Stimulated activated CD8-positive, alpha-beta memory T cell treated with anti-CD3 and anti-CD28 coated beads, Interleukin-7, amount 100 ng/mL, for 48 hours (primary cell): ENCODE measurements around the gene ETS1.

Experiments
- DNase-seq, 2 donors: peaks; one replicate each; pipeline ENCODE4 v3.0.0-alpha.2; 2020; ENCODE audit warnings: low read depth in 1 of 2; ENCODE audit errors: extremely low read depth in 1 of 2

Gene ETS1

GRCh38 chr11:128595221-128595620 is 7.9 kb upstream of the ETS1 start:
- DNase-seq = no peak

GRCh38 chr11:128594226-128594625 is 6.9 kb upstream of the ETS1 start:
- no peak for DNase-seq

GRCh38 chr11:128593281-128593680 is 5.9 kb upstream of the ETS1 start:
- DNase-seq = no peak

GRCh38 chr11:128592454-128592853 is 5.1 kb upstream of the ETS1 start:
- no peak for DNase-seq

GRCh38 chr11:128590587-128590986 is 3.2 kb upstream of the ETS1 start:
- no peak for DNase-seq

DNA sequence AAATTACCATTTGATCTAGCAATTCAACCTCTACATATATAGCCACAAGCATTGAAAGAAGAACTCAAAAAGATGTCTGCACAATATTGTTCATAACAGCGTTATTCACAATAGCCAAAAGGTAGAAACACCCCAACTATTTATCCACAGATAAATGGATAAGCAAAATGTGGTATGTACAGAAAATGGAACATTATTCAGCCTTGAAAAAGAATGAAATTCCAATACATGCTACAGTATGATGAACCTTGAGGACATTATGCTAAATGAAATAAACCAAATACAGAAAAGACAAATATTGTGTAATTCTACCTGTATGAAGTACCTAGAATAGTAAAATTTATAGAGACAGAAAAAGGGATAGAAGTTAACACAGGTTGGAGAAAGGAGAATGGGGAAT is 2.6 kb upstream of the ETS1 start:
- DNase-seq = no peak

DNA sequence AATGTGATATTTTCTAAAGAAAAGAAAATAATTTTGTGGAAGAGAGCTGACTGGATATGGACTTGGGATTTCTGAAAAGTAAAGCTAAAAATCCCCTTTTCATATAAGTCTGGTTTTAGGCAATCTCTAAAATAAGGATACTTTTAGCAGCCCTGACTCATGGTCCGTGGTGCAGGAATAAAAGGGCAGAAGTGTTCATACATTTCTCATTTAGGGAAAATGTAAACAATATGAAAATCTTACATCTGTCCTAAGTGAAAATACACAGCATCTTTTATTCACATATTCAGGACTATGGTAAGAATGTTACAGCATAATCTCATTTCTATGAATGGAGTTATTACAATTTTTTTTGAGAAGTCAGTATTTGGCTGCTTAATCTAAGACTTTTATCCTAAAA is 735 bp upstream of the ETS1 start:
- DNase-seq = no peak

- DNase-seq = no peak
These were observed 669 bp downstream of the ETS1 start for GRCh38 chr11:128586689-128587088.

- no peak for DNase-seq
These were observed 1.7 kb downstream of the ETS1 start for GRCh38 chr11:128585498-128586238.

- DNase-seq = no peak
These were observed 3.1 kb downstream of the ETS1 start for GRCh38 chr11:128584253-128584652.

DNA sequence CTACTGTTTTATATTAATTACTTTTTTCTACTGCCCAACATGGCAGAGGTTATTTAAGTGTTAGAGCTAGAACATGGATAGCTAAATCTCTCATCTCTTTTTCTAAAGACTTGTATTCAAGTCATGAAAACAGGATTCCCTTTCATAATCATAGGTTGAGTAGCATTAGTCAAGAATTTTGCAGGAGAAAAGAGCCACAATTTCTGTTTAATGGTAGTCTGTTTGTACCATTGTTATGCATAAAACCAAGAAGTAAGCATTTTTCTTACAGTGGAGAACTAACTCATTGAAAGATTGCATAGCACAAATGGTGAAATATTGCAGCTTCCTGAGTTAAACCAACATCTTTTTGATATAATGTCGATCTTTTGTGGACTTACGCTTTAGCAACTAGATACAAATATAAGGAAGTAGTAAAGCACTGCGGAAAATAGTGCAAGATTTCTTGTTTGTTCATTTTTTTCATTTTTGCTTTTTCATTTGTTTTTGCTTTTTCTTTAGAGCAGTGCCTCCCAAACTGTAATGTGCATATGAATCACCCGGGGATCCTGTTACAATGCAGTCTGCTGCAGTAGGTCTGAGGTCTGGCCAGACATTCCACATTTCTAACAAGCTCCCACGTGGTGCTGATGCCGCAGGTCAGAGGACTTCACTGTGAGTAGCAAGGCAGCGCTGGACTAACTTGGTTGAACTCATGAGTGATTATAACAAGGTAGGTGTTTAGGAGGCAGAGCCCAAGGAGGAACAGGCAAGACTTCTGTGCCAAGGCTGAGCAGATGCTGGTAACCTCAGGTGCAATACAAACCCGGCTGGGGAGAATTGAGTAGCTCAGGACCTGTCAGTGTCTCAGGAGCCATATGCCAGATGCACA is 4.6 kb downstream of the ETS1 start:
- no peak for DNase-seq

DNA sequence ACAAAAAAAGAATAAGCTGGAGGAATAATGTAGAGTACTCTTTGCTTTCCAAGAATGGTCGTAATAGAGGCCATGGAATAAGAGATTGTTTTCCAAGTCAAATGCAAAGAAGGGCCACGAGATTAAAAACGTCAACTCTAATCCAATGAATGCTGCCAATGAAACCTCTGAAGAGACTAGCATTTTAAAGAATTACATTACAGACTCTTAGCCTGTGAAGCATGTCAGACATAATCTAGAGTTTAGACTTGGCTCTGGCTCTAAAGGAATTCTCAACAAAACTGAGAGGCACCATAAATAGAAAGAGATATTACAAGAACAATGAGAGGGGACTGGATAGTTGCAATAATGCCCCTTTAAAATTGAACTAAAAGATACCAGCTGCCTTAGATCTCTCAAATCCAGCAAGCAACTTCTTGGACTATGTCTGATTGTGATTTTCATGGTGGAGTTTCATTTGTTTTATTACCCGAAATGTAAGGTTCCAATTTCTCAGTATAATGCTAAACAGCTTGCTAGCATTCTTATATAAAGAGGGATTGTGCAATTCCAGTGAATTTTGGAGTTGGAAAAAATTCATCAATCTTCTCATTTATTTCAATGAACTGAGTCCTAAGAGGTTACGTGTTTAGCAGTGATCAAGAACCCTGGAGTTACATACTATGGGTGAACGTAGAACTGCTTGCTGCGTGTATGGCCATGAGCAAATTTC is 5.6 kb downstream of the ETS1 start:
- no peak for DNase-seq

GRCh38 chr11:128580612-128581011 is 6.7 kb downstream of the ETS1 start:
- DNase-seq = no peak

- no peak for DNase-seq
These were observed 7.4 kb downstream of the ETS1 start for GRCh38 chr11:128579798-128580504.

DNA sequence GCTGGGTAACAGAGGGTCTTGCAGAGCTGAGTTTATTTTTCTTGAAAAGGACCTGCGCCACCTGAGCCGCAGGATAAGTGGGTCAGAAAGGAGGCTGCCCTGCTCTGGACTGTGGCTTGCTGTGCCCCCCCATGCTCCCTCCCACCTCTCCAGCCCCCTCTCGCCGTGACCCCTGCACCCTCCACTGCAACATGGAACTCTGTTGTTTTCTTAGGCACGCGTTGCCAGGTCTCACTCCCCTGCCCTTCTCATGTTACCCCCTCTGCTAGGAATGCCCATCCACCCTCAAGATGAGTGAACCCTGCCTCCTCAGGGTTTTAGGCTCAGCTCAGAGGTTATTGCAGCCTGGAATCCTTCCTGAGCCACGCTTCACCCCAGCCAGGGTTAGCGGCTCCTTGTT is 10.8 kb downstream of the ETS1 start:
- DNase-seq = no peak

DNA sequence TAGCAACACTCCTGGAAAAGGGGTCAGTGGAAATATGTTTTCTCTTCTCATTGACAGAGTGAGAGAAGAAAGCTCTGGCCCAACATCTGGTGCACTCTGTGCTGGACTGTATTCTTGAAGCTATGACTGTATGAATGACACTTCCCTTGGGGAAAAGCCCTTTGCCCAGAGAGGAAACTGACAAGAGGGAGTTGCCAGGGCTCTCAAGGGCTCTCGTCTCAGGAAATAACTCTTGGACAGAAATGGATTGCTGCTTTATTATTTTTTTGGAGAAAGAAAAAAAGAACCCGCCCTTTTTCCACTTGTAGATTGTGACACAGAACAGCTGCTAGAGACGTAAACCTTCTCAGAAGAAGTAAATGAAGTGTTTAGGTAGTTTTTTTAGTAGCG is 11.4 kb downstream of the ETS1 start:
- no peak for DNase-seq

- DNase-seq = no peak
These were observed 12.0 kb downstream of the ETS1 start for GRCh38 chr11:128575174-128575960.

DNA sequence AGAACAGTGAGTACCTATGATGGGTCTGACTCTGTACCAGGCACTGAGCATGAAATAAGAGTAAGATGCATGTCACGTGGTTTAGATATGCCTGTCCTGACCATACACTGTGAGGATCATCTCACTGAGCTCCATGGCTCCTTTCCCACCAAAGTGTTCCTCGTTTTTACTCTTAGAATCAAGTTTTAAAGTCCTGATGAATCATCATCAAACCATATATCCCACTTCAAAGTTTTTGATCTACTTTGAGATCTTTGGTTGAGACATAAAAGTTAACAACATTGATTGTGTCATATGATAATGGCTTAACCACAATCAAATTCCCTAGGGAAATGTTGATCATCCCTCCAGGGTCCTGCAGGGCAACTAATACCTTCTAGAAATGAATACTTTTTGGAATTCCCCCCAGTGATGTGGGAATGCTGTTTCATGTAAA is 12.8 kb downstream of the ETS1 start:
- DNase-seq = no peak

- no peak for DNase-seq
These were observed 13.7 kb downstream of the ETS1 start for GRCh38 chr11:128573638-128574037.

GRCh38 chr11:128572965-128573364 is 14.4 kb downstream of the ETS1 start:
- DNase-seq = no peak
